HEK293T (cell line): ENCODE data around the gene DUSP8.

Source experiments
- ARNT ChIP-seq: fragments of 450-650 bp; IDR thresholded peaks from 2 replicates; pipeline ENCODE4 v1.6.1; 2017; ENCODE audit warnings: mild to moderate bottlenecking
- BHLHE40 ChIP-seq: fragments of 450-650 bp; IDR thresholded peaks from 2 replicates; pipeline ENCODE4 v1.6.1; 2016; ENCODE audit warnings: mild to moderate bottlenecking, moderate library complexity, borderline replicate concordance
- ELF4 ChIP-seq: fragments of 450-650 bp; IDR thresholded peaks from 2 replicates; pipeline ENCODE4 v1.6.1; 2017; ENCODE audit warnings: antibody characterized with exemption
- FOXA1 ChIP-seq: fragments of 450-650 bp; IDR thresholded peaks from 2 replicates; pipeline ENCODE4 v1.6.1; 2016; ENCODE audit warnings: mild to moderate bottlenecking
- FOXM1 ChIP-seq: fragments of 450-650 bp; IDR thresholded peaks from 2 replicates; pipeline ENCODE4 v1.6.1; 2017; ENCODE audit warnings: mild to moderate bottlenecking, borderline replicate concordance
- L3MBTL2 ChIP-seq: fragments of 450-650 bp; conservative IDR thresholded peaks from 2 replicates; pipeline ENCODE4 v1.6.1; 2016; ENCODE audit warnings: mild to moderate bottlenecking
- LEF1 ChIP-seq: fragments of 450-650 bp; IDR thresholded peaks from 2 replicates; pipeline ENCODE4 v1.6.1; 2017; ENCODE audit warnings: mild to moderate bottlenecking, borderline replicate concordance
- SP1 ChIP-seq: fragments of 450-650 bp; IDR thresholded peaks from 2 replicates; pipeline ENCODE4 v1.6.1; 2017
- SUZ12 ChIP-seq: fragments of 450-650 bp; IDR thresholded peaks from 2 replicates; pipeline ENCODE4 v1.6.1; 2016; ENCODE audit warnings: mild to moderate bottlenecking
- TARDBP ChIP-seq: fragments of 450-650 bp; IDR thresholded peaks from 2 replicates; pipeline ENCODE4 v1.6.1; 2016

DNA sequence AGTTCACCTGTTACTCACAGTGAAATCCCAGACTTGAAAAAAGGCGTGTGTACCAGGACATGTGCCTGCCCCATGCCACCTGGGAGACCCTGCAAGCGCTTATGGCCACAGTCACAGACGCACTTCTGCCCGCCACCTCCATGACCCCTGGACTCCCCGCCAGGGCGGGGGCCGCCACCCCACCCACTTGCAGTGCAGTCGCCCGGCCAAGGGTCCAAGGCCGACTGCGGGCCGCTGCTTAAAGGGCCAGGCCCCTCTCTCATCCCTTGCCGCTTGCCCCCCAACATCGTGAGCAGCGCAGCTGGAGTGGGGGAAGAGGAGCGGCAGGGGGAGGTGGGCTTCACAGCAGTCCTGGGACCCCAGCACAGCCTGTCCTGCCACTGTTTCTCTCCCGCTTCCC, 10.8 kb downstream of the DUSP8 start:
- no peak for TF ChIP-seq TARDBP
- TF ChIP-seq FOXM1, result no peak
- TF ChIP-seq BHLHE40, result no peak
- TF ChIP-seq SUZ12, result no peak
- TF ChIP-seq LEF1, result no peak
- no peak for TF ChIP-seq L3MBTL2
- TF ChIP-seq ARNT, result no peak
- TF ChIP-seq SP1, result no peak
- TF ChIP-seq ELF4, result no peak
- TF ChIP-seq FOXA1, result no peak
